Right lobe of liver (tissue), 4 donors: Measurements from ENCODE around the gene EEF2.

ENCODE experiments used
- CTCF ChIP-seq, 4 donors: fragments of 200-600 bp in 3 of 4; fragments of 450-650 bp in 1 of 4; IDR thresholded peaks; one replicate each; pipeline versions ENCODE4 v1.5.1 to v1.8.0; 2016 to 2022; ENCODE audit warnings: antibody characterized with exemption in 4 of 4, mild to moderate bottlenecking in 2 of 4
- POLR2A ChIP-seq: fragments of 450-650 bp; IDR thresholded peaks from one replicate; pipeline ENCODE4 v1.6.1; 2017; ENCODE audit warnings: antibody characterized with exemption, mild to moderate bottlenecking
- donor health status: DM: no; HTN: no; CAD: no.
- donor health status: DM: no; HTN: no; CAD: no.
- donor health status: DM: no; HTN: yes; CAD: no.

GRCh38 chr19:4016903-4017638, 31.8 kb upstream of the EEF2 start:
- TF ChIP-seq CTCF (IDR thresholded peaks at IDR 0.05) = no peak
- TF ChIP-seq POLR2A = no peak
